Inflammatory macrophage treated with lipopolysaccharide for 4 hours (primary cell): Measurements from ENCODE around the gene NEB.

ENCODE experiments used
- DNase-seq: peaks from one replicate; pipeline ENCODE4 v3.0.0-alpha.2; 2020

The NEB gene

GRCh38 chr2:151544449-151544848 is 189.8 kb downstream of the NEB start:
- DNase-seq, result no peak

- no peak for DNase-seq
Observed at GRCh38 chr2:151543876-151544275, 190.4 kb downstream of the NEB start.

GRCh38 chr2:151534001-151534400 is 200.3 kb downstream of the NEB start:
- DNase-seq, result no peak

- DNase-seq, result no peak
Observed at GRCh38 chr2:151533127-151533526, 201.1 kb downstream of the NEB start.

- DNase-seq, result no peak
Observed at GRCh38 chr2:151526572-151527090, 207.6 kb downstream of the NEB start.

GRCh38 chr2:151525821-151526373 is 208.4 kb downstream of the NEB start:
- DNase-seq, result no peak

- no peak for DNase-seq
Observed at GRCh38 chr2:151523850-151524249, 210.4 kb downstream of the NEB start.

- DNase-seq, result no peak
Observed at GRCh38 chr2:151522556-151522955, 211.7 kb downstream of the NEB start.

- DNase-seq, result no peak
Observed at GRCh38 chr2:151520976-151521375, 213.3 kb downstream of the NEB start.

GRCh38 chr2:151518802-151519201 is 215.5 kb downstream of the NEB start:
- no peak for DNase-seq

GRCh38 chr2:151508519-151508918 is 225.8 kb downstream of the NEB start:
- no peak for DNase-seq

- no peak for DNase-seq
Observed at GRCh38 chr2:151506170-151506569, 228.1 kb downstream of the NEB start.

GRCh38 chr2:151498178-151498577 is 236.1 kb downstream of the NEB start:
- DNase-seq, result no peak

- no peak for DNase-seq
Observed at GRCh38 chr2:151491496-151491895, 242.8 kb downstream of the NEB start.

- no peak for DNase-seq
Observed at GRCh38 chr2:151490276-151490675, 244.0 kb downstream of the NEB start.

GRCh38 chr2:151486053-151486452 is 248.2 kb downstream of the NEB start:
- DNase-seq, result no peak

- no peak for DNase-seq
Observed at GRCh38 chr2:151484100-151484499, 250.2 kb downstream of the NEB start.

GRCh38 chr2:151483546-151483945 is 250.7 kb downstream of the NEB start:
- DNase-seq, result no peak

- peak; percentile 35 for DNase-seq
Observed at GRCh38 chr2:151482171-151482725, 252.0 kb downstream of the NEB start.

- DNase-seq, result no peak
Observed at GRCh38 chr2:151481744-151482143, 252.5 kb downstream of the NEB start.

GRCh38 chr2:151478011-151478410 is 256.3 kb downstream of the NEB start:
- no peak for DNase-seq

GRCh38 chr2:151476287-151476686 is 258.0 kb downstream of the NEB start:
- DNase-seq, result peak; percentile 16

- DNase-seq, result peak; percentile 83
Observed at GRCh38 chr2:151475071-151475470, 259.2 kb downstream of the NEB start.

GRCh38 chr2:151472966-151473365 is 261.3 kb downstream of the NEB start:
- no peak for DNase-seq

- no peak for DNase-seq
Observed at GRCh38 chr2:151470556-151470955, 263.7 kb downstream of the NEB start.
